ENCODE data around the gene KCTD8. TPM values are rescaled to one million over a fixed set of nuclear protein-coding genes. Genes with fewer than 3 reads are reported as not detected.

KCTD8 gene
- polyA plus RNA-seq, 3 donors = not detected

GRCh38 chr4:44194365-44194764 is 254.2 kb downstream of the KCTD8 start:
- Mint-ChIP-seq H3K9me3 (peaks cover 2 to 13% (median 8%) of the 10 kb centered on the region in 7 donors), H3K4me3 (no peak overlapping the region), H3K27ac (no peak overlapping the region), H3K4me1 (no peaks in the 10 kb centered on the region), H3K27me3 (ENCODE audit: low read depth in 3 of 3) (peaks cover 0 to 3% (median 0%) of the 10 kb centered on the region in 3 donors), H3K36me3 (no peaks in the 10 kb centered on the region)
- Histone ChIP-seq H3K79me2 (ENCODE audit: insufficient read depth, low read length) (no peaks in the 10 kb centered on the region), H3K9me3 (replicated peaks in 1 of 2; ENCODE audit: control insufficient read depth in 1 of 2, insufficient read depth in 1 of 2, low read length in 2 of 2) (peaks cover 8 to 10% of the 10 kb centered on the region in 2 donors), H3K9ac (ENCODE audit: insufficient read depth, low read length, poor library complexity, severe bottlenecking) (no peak overlapping the region), H3K4me1 (ENCODE audit: control insufficient read depth in 1 of 2, insufficient read depth in 2 of 2, low read length in 2 of 2) (no peaks in the 10 kb centered on the region), H2AFZ (ENCODE audit: insufficient read depth, low read depth, low read length, poor library complexity, severe bottlenecking) (no peak overlapping the region), H3K36me3 (replicated peaks in 1 of 2; ENCODE audit: control insufficient read depth in 1 of 2, insufficient read depth in 2 of 2, low read length in 2 of 2) (no peaks in the 10 kb centered on the region), H3K27me3 (ENCODE audit: control insufficient read depth in 2 of 2, insufficient read depth in 2 of 2, low read length in 2 of 2) (no peaks in the 10 kb centered on the region), H4K20me1 (ENCODE audit: insufficient read depth, low read length) (no peaks in the 10 kb centered on the region), H3K27ac (ENCODE audit: low read depth in 1 of 2, low read length in 2 of 2) (no peak overlapping the region), H3K4me2 (replicated peaks; ENCODE audit: extremely low read depth, low read length, poor library complexity, severe bottlenecking) (no peak overlapping the region), H3K4me3 (replicated peaks in 1 of 3; ENCODE audit: low read depth in 2 of 3, low read length in 3 of 3) (no peak overlapping the region)
- intact Hi-C loops (cut with micrococcal nuclease) = no loop called here
- no peak for TF ChIP-seq CTCF (IDR thresholded peaks at IDR 0.05)
- no CpG with 5 or more reads among the region's 1 CpG for WGBS (ENCODE audit: insufficient coverage)
- DNase-seq = no peak

GRCh38 chr4:44186850-44187246 is 261.8 kb downstream of the KCTD8 start:
- H3K4me1 ChIP-seq (ENCODE audit: control insufficient read depth in 1 of 2, insufficient read depth in 2 of 2, low read length in 2 of 2) = no peaks in the 10 kb centered on the region
- H3K4me3 ChIP-seq (replicated peaks in 1 of 3; ENCODE audit: low read depth in 2 of 3, low read length in 3 of 3) = no peak overlapping the region
- no peaks in the 10 kb centered on the region for H3K27me3 ChIP-seq (ENCODE audit: control insufficient read depth in 2 of 2, insufficient read depth in 2 of 2, low read length in 2 of 2)
- no peak for DNase-seq
- no peaks in the 10 kb centered on the region for H3K27me3 Mint-ChIP-seq (ENCODE audit: low read depth in 3 of 3)
- H2AFZ ChIP-seq (ENCODE audit: insufficient read depth, low read depth, low read length, poor library complexity, severe bottlenecking) = no peak overlapping the region
- no peak overlapping the region for H3K9ac ChIP-seq (ENCODE audit: insufficient read depth, low read length, poor library complexity, severe bottlenecking)
- no peak for TF ChIP-seq CTCF (IDR thresholded peaks at IDR 0.05)
- H3K9me3 Mint-ChIP-seq = peaks cover 0 to 10% (median 3%) of the 10 kb centered on the region in 7 donors
- no CpG with 5 or more reads among the region's 1 CpG for WGBS (ENCODE audit: insufficient coverage)
- no peaks in the 10 kb centered on the region for H4K20me1 ChIP-seq (ENCODE audit: insufficient read depth, low read length)
- no peaks in the 10 kb centered on the region for H3K36me3 ChIP-seq (replicated peaks in 1 of 2; ENCODE audit: control insufficient read depth in 1 of 2, insufficient read depth in 2 of 2, low read length in 2 of 2)
- H3K4me3 Mint-ChIP-seq = no peak overlapping the region
- no peak overlapping the region for H3K4me2 ChIP-seq (replicated peaks; ENCODE audit: extremely low read depth, low read length, poor library complexity, severe bottlenecking)
- no peak overlapping the region for H3K27ac Mint-ChIP-seq
- no peaks in the 10 kb centered on the region for H3K79me2 ChIP-seq (ENCODE audit: insufficient read depth, low read length)
- peaks cover 0 to 3% of the 10 kb centered on the region in 2 donors for H3K9me3 ChIP-seq (replicated peaks in 1 of 2; ENCODE audit: control insufficient read depth in 1 of 2, insufficient read depth in 1 of 2, low read length in 2 of 2)
- no peaks in the 10 kb centered on the region for H3K4me1 Mint-ChIP-seq
- no peaks in the 10 kb centered on the region for H3K36me3 Mint-ChIP-seq
- no peak overlapping the region for H3K27ac ChIP-seq (ENCODE audit: low read depth in 1 of 2, low read length in 2 of 2)
- intact Hi-C loops (cut with micrococcal nuclease) = no loop called here

Data from CD14-positive monocyte (primary cell).